HCT116 (cell line): Measurements from ENCODE around the gene GNAI3. TPM values are rescaled to one million over a fixed set of nuclear protein-coding genes. Genes with fewer than 3 reads are reported as not detected.

ENCODE experiments used
- ATAC-seq: fragments of 200-7000 bp; cut with Tn5 transposase; 2 replicates; pipeline ENCODE4 v1.9.1; 2020; ENCODE audit warnings: mild to moderate bottlenecking, moderate library complexity
- BruUV-seq: library from RNA; stranded (reverse); fragments of 400-500 nt; replicated peaks from 2 replicates; lab custom pipeline; 2021; lab: Mats Ljungman, UMichigan
- CTCF ChIA-PET: fragments of 300-600 bp; sonication (Branson Sonifier 250); formaldehyde crosslinking; loops from one replicate; lab custom pipeline; 2021; ENCODE audit warnings: antibody characterized with exemption; lab: Charles Lee
- POLR2A ChIA-PET: fragments of 300-600, 350-600 bp; sonication (Branson Sonifier 250); formaldehyde crosslinking; loops from one replicate; lab custom pipeline; 2021; ENCODE audit warnings: antibody characterized with exemption; lab: Charles Lee
- RAD21 ChIA-PET, 2 experiments: fragments of 300-600 bp; sonication (Branson Sonifier 250); formaldehyde crosslinking; loops; one replicate each; lab custom pipeline; 2023; ENCODE audit warnings: low total read pairs in 2 of 2; ENCODE audit not compliant: uncharacterized antibody in 2 of 2, unreplicated experiment in 2 of 2, low non-redundant PET in 1 of 2; lab: Charles Lee
- DNase-seq: peaks from one replicate; pipeline ENCODE4 v3.0.0-alpha.2; 2010; ENCODE audit warnings: low read depth, low spot score
- H2AFZ ChIP-seq: fragments of 200-600 bp; shearing (Covaris generic), sonication (generic); 2 replicates; pipeline ENCODE4 v1.6.1; 2017; ENCODE audit warnings: low read depth, mixed run types, mixed read lengths, antibody characterized with exemption, low read length; ENCODE audit not compliant: poor library complexity, severe bottlenecking
- H3K27ac ChIP-seq: 2 replicates; pipeline ENCODE4 v1.5.1; 2012; ENCODE audit warnings: low read depth, low read length
- H3K27me3 ChIP-seq: fragments of 200-600 bp; sonication (generic); 2 replicates; pipeline ENCODE4 v1.6.1; 2016; ENCODE audit warnings: mixed run types, low read length, mixed read lengths; ENCODE audit not compliant: insufficient read depth
- H3K36me3 ChIP-seq, 2 experiments: fragments of 200-500 bp in 1 of 2; fragments of 200-600 bp in 1 of 2; sonication (Bioruptor generic) in 1 of 2; sonication (generic) in 1 of 2; 2 replicates each; pipeline versions ENCODE4 v1.5.1 to v1.6.1; 2014 to 2016; ENCODE audit warnings: low read length in 2 of 2, inconsistent platforms in 1 of 2, mixed read lengths in 1 of 2, mixed run types in 1 of 2; ENCODE audit not compliant: insufficient read depth in 2 of 2, control insufficient read depth in 1 of 2
- H3K4me1 ChIP-seq, 2 experiments: fragments of 200-600 bp in 1 of 2; sonication (generic) in 1 of 2; 2 replicates each; pipeline versions ENCODE4 v1.5.1 to v1.6.1; 2012 to 2017; ENCODE audit warnings: low read length in 2 of 2, inconsistent platforms in 1 of 2, mild to moderate bottlenecking in 1 of 2, mixed read lengths in 1 of 2, mixed run types in 1 of 2, moderate library complexity in 1 of 2; ENCODE audit not compliant: insufficient read depth in 2 of 2, control insufficient read depth in 1 of 2
- H3K4me2 ChIP-seq: fragments of 200-600 bp; sonication (generic); 2 replicates; pipeline ENCODE4 v1.6.1; 2017; ENCODE audit warnings: mixed run types, low read length, mixed read lengths
- H3K4me3 ChIP-seq, 2 experiments: fragments of 200-600 bp in 1 of 2; sonication (generic) in 1 of 2; replicated peaks in 1 of 2; 2 replicates each; pipeline ENCODE4 v1.5.1; 2011 to 2016; ENCODE audit warnings: low read length in 2 of 2, control low read depth in 1 of 2, low read depth in 1 of 2, mild to moderate bottlenecking in 1 of 2, mixed read lengths in 1 of 2, mixed run types in 1 of 2
- H3K79me2 ChIP-seq: fragments of 200-600 bp; sonication (generic); 2 replicates; pipeline ENCODE4 v1.6.1; 2017; ENCODE audit warnings: mild to moderate bottlenecking, mixed run types, low read length, moderate library complexity, mixed read lengths; ENCODE audit not compliant: insufficient read depth
- H3K9ac ChIP-seq: fragments of 200-600 bp; sonication (generic); 2 replicates; pipeline ENCODE4 v1.6.1; 2016; ENCODE audit warnings: low read length, mixed read lengths
- H3K9me2 ChIP-seq: fragments of 200-600 bp; sonication (generic), shearing (Covaris generic); 2 replicates; pipeline ENCODE4 v1.6.1; 2017; ENCODE audit warnings: mixed run types, mild to moderate bottlenecking, moderate library complexity; ENCODE audit not compliant: insufficient read depth
- H3K9me3 ChIP-seq, 2 experiments: fragments of 200-500 bp in 1 of 2; fragments of 200-600 bp in 1 of 2; sonication (Bioruptor generic) in 1 of 2; sonication (generic) in 1 of 2; 2 replicates each; pipeline ENCODE4 v1.6.1; 2014 to 2017; ENCODE audit warnings: low read length in 2 of 2, mixed read lengths in 2 of 2, inconsistent platforms in 1 of 2, low read depth in 1 of 2, mild to moderate bottlenecking in 1 of 2, mixed run types in 1 of 2, moderate library complexity in 1 of 2; ENCODE audit not compliant: control insufficient read depth in 1 of 2, insufficient read depth in 1 of 2
- H4K20me1 ChIP-seq: fragments of 200-600 bp; sonication (generic), shearing (Covaris generic); 2 replicates; pipeline ENCODE4 v1.6.1; 2017; ENCODE audit warnings: mixed run types, mild to moderate bottlenecking, moderate library complexity; ENCODE audit not compliant: insufficient read depth
- CEBPB ChIP-seq: IDR thresholded peaks from 2 replicates; pipeline ENCODE4 v1.6.1; 2012; ENCODE audit warnings: low read depth
- CTCF ChIP-seq, 3 experiments: fragments of 200-600 bp in 1 of 3; sonication (generic) in 1 of 3; IDR thresholded peaks in 2 of 3; conservative IDR thresholded peaks in 1 of 3; 2 replicates each; pipeline ENCODE4 v1.5.1; 2012 to 2017; ENCODE audit warnings: low read depth in 2 of 3, low read length in 2 of 3, antibody characterized with exemption in 1 of 3, borderline replicate concordance in 1 of 3, control low read depth in 1 of 3, mild to moderate bottlenecking in 1 of 3, mixed read lengths in 1 of 3, mixed run types in 1 of 3, moderate library complexity in 1 of 3; ENCODE audit not compliant: insufficient read depth in 1 of 3
- EGR1 ChIP-seq: IDR thresholded peaks from 2 replicates; pipeline ENCODE4 v1.6.1; 2012; ENCODE audit warnings: low read depth
- ELF1 ChIP-seq: IDR thresholded peaks from 2 replicates; pipeline ENCODE4 v1.6.1; 2012; ENCODE audit warnings: low read depth, borderline replicate concordance
- EZH2phosphoT487 ChIP-seq: fragments of 200-600 bp; IDR thresholded peaks from 2 replicates; pipeline ENCODE4 v1.6.1; 2018; ENCODE audit warnings: antibody characterized with exemption, borderline replicate concordance
- FOSL1 ChIP-seq: IDR thresholded peaks from 2 replicates; pipeline ENCODE4 v1.6.1; 2012; ENCODE audit warnings: low read depth
- MAX ChIP-seq: IDR thresholded peaks from 2 replicates; pipeline ENCODE4 v1.6.1; 2012
- POLR2A ChIP-seq: IDR thresholded peaks from 2 replicates; pipeline ENCODE4 v1.7.0; 2011; ENCODE audit warnings: borderline replicate concordance; ENCODE audit not compliant: insufficient read depth, insufficient read length; ENCODE audit errors: extremely low read depth
- RAD21 ChIP-seq: IDR thresholded peaks from 2 replicates; pipeline ENCODE4 v1.6.1; 2012; ENCODE audit warnings: low read depth, mild to moderate bottlenecking
- SP1 ChIP-seq: IDR thresholded peaks from 2 replicates; pipeline ENCODE4 v1.6.1; 2012; ENCODE audit warnings: low read depth
- intact Hi-C: fragments of 100-400 bp; cut with micrococcal nuclease; formaldehyde crosslinking; loops from 2 replicates; pipeline ENCODE4 v1.10.0; 2022
- total RNA-seq: library from RNA; stranded (reverse); gene quantifications from one replicate; pipeline ENCODE4 v1.2.1, GENCODE V29; 2021; ENCODE audit not compliant: unreplicated experiment

Gene GNAI3
- total RNA-seq, 1 experiment from 2014 or later = 9.5 TPM

- no peak for TF ChIP-seq MAX
- TF ChIP-seq EZH2phosphoT487 = no peak
- TF ChIP-seq SP1 = no peak
- no peak for TF ChIP-seq RAD21
- Histone ChIP-seq H3K4me2 (no peak overlapping the region), H3K4me3 (no peak overlapping the region), H3K9ac (no peak overlapping the region), H3K27ac (no peak overlapping the region), H3K79me2 (peaks cover 69% of the 10 kb centered on the region), H3K36me3 (0 out of 4 replicates have a peak, but pooled peaks cover 0 to 2% of the 10 kb centered on the region in 2 experiments), H3K27me3 (no peaks in the 10 kb centered on the region), H3K4me1 (no peaks in the 10 kb centered on the region), H3K9me2 (no peaks in the 10 kb centered on the region), H4K20me1 (peaks cover 4% of the 10 kb centered on the region; the same call in 1 of the 2 replicates), H2AFZ (no peak overlapping the region), H3K9me3 (no peaks in the 10 kb centered on the region)
- ATAC-seq = no peak
- no TSS peak for BruUV-seq
- POLR2A ChIA-PET = interaction anchor here (1.0 kb wide), 1 partner anchor 9 kb away, joined by 3 read pairs; no protein-coding TSS in a partner anchor
- intact Hi-C loops = no loop called here
- RAD21 ChIA-PET = no interaction called here
- DNase-seq = no peak
- CTCF ChIA-PET = no interaction called here
Observed at GRCh38 chr1:109573785-109574184, 25.4 kb downstream of the GNAI3 start.

GRCh38 chr1:109578947-109579443, 30.6 kb downstream of the GNAI3 start:
- TF ChIP-seq CTCF (IDR thresholded peaks at IDR 0.05 in 2 of 3, conservative IDR thresholded peaks at IDR 0.05 in 1 of 3; ENCODE audit: borderline replicate concordance in 1 of 3, insufficient read depth in 1 of 3, low read depth in 2 of 3, low read length in 2 of 3) (no peak), FOSL1 (no peak), ELF1 (no peak), EGR1 (no peak), RAD21 (no peak), CEBPB (no peak), POLR2A (no peak)
- TF ChIP-seq, all 23 proteins: peak for 0
- ChIA-PET RAD21 (no interaction called here), CTCF (interaction anchor here (1.5 kb wide), 1 partner anchor 61 kb away, joined by 3 read pairs; no protein-coding TSS in a partner anchor), POLR2A (interaction anchor here (1.2 kb wide), 1 partner anchor 9 kb away, joined by 3 read pairs; no protein-coding TSS in a partner anchor)
- intact Hi-C loops = no loop called here
- Histone ChIP-seq H3K79me2 (peaks cover 33% of the 10 kb centered on the region; the same call in 1 of the 2 replicates), H3K9me3 (no peaks in the 10 kb centered on the region), H3K9me2 (no peaks in the 10 kb centered on the region), H3K27me3 (no peaks in the 10 kb centered on the region), H4K20me1 (no peaks in the 10 kb centered on the region), H3K36me3 (peaks cover 4 to 14% of the 10 kb centered on the region in 2 experiments; a peak in 3 of 4 replicates), H3K27ac (no peak overlapping the region), H3K9ac (no peak overlapping the region), H3K4me1 (no peaks in the 10 kb centered on the region), H3K4me2 (no peak overlapping the region), H2AFZ (no peak overlapping the region), H3K4me3 (no peak overlapping the region)
- ATAC-seq = no peak
- no TSS peak for BruUV-seq
- DNase-seq = no peak
